Right forelimb (tissue), 1 donor: ENCODE data around the gene SH3BP5.

Source experiments
- DNase-seq: peaks from one replicate; pipeline ENCODE4 v3.0.0-alpha.2; 2018

SH3BP5 gene

DNA sequence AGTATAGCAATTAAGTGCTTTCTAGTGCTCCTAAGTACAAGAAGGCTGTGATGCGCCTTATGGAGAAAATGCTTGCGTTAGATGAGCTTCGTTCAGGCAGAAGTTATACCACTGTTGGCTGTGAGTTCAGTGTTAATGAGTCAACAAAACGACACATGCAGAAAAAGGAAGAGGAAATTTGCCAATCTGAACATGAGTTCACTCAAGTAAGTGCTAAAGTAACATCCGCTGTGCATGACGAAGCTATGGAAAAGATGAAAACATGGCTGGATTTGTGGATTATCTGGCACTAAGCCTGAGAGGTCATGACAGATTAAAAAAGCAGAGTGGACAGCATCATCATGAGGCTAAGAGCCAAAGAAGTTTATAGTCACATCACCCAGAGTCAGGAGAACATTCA is 36.9 kb downstream of the SH3BP5 start:
- DNase-seq = no peak

DNA sequence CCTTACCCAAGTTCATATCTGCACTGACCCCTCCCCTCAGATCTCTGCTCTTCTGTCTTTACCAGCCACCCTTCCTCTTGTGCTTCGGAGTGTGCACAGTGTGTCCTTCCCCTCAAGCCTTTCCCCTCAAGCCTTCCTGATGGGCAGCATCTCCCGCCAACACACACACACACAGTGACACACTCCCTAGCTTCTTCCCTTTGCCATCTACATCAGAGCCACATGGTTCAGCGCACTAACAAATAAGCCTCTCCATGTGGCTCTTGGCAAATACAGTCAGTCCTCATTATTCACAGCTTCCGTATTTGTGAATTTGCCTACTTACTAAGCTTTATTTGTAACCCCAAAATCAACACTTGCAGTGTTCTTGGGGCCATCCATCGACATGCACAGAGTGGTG is 37.5 kb downstream of the SH3BP5 start:
- DNase-seq = no peak

DNA sequence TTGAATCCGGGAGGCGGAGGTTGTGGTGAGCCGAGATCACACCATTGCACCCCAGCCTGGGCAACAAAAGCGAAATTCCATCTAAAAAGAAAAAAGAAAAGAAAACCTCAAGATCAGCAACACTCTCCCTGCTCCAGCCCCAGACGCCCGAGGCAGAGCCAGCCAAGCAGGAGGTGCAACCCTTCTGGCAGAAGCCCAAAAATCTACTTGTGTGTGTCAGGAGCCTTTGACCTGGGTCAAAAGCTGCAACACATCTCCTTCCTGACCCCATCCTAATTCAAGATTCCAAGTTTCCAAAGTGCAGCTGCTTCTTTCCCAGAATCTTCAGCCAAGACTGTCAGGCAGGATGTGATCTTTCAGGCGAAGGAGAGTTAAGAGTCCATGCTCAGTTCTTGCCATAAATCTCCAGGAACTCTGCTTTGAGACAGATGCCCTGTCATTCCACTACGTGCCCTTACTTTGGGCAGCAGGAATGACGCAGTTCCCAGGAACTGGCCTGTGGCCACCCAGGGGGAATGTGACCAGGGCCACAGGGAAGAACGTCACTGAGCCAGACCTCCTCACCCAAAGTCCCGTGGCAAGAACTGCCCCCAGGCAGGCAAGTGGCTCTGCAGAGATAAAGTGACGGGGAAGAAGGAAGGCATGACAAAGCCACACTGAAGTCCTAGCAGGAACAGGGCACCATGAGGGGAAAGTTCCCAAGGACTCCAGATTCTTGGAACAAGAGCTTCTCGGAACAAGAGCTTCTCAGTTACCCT is 39.4 kb downstream of the SH3BP5 start:
- DNase-seq = no peak

GRCh38 chr3:15291589-15292541 is 40.5 kb downstream of the SH3BP5 start:
- no peak for DNase-seq

GRCh38 chr3:15290736-15291135 is 41.6 kb downstream of the SH3BP5 start:
- DNase-seq = no peak

- DNase-seq = no peak
These were observed 42.7 kb downstream of the SH3BP5 start for GRCh38 chr3:15289661-15290060.

DNA sequence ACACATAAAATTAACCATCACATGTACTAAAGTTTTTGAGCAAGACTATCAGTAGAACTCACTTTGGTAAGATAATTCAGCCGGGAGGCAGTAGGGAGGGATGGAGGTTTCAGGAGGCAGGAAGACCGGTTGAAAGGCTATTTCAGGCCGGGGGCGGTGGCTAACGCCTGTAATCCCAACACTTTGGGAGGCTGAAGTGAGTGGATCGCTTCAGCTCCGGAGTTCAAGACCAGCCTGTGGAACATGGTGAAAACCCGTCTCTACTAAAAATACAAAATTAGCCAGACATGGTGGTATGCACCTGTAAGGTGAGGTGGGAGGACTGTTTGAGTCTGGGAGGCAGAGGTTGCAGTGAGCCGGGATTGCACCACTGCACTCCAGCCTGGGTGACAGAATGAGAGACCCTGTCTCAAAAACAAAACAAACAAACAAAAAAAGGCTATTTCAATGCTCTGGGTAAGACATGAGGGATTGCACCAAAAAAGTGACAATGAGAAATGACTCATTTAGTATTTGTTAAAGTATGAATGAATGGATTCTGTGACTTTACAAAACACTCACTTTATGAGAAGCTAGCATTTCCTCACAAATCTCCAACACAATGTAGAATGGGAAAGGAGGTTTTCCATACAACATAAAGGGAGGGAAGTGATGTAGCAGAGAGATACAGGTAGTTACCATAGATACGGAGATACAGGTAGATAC is 43.9 kb downstream of the SH3BP5 start:
- DNase-seq = no peak

GRCh38 chr3:15287565-15288330 is 44.6 kb downstream of the SH3BP5 start:
- DNase-seq = no peak

DNA sequence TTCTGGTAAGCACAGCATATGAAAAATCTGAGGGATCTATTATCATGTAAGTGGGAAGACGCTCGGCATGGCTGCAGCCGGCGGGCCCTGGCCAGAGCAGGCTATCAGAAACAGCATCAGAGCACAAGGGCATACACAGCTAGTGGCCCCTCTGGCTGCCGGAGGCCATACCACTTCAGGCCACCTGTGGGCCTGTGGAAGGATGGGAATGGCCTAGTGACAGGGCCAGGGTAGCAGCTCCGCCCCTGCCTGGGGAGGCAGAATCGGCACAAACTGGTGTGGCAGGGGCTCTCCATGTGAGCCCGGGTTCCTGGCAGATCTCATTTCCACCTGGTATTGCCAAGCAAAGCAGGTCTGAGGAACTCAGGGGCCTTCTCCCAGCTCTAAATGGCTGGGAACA is 46.4 kb downstream of the SH3BP5 start:
- DNase-seq = no peak

DNA sequence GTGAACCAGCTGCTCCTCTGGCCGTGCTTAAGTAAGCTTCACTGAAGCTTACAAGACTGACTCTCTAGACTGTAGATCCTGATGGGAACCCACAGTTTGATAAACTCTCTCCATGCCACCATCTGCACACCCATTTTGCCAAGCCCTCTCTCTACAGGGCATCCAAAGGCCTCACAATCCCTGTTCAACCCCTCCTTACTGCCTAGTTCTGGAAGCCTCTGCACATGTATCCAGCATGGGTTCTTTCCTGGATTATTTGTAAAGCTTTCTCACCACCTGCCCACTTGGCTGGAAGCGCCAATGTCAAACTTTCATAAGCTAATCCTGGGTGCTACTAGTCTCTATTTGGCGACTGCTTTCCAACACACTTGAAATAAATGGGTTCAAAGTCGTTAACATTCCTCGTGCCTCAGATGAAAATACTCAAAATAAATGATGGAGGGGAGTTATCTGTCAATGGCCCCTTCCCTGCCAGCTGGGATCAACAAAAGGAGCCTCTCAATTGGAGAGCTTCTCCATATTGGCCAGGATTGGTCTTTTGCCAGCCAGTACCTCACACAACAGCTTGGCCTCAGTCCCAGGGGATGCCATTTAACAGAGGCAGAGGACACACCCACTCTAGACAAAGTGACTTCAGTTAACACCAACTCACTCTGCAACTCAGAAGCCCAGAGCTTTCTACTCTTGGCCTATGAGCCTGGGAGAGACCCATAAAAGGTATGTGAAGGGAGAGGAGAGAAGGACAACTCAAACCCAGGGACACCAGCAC is 48.1 kb downstream of the SH3BP5 start:
- no peak for DNase-seq

DNA sequence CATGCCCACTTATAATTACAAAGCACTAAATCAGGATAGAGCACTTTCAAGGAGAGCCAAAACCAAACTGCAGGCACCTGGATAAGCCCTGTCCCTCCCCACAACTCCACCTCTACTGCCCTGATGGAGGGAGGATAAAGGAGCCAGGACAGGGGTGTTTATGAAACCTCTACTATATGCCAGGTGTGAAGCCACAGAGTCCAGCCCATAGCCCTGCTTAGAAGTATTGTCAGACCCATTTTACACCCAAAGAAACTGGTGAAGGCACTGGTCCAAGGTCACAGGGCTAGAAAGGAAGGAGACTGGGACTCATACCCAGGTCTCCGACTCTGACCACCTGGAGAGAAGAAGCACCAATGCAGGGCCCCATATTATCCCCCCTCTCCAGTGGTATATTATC is 48.7 kb downstream of the SH3BP5 start:
- DNase-seq = no peak

GRCh38 chr3:15281817-15282216 is 50.6 kb downstream of the SH3BP5 start:
- DNase-seq = no peak

GRCh38 chr3:15280853-15281532 is 51.4 kb downstream of the SH3BP5 start:
- DNase-seq = no peak

GRCh38 chr3:15279671-15280402 is 52.5 kb downstream of the SH3BP5 start:
- no peak for DNase-seq

GRCh38 chr3:15279205-15279604 is 53.2 kb downstream of the SH3BP5 start:
- no peak for DNase-seq

GRCh38 chr3:15277861-15278500 is 54.4 kb downstream of the SH3BP5 start:
- no peak for DNase-seq

DNA sequence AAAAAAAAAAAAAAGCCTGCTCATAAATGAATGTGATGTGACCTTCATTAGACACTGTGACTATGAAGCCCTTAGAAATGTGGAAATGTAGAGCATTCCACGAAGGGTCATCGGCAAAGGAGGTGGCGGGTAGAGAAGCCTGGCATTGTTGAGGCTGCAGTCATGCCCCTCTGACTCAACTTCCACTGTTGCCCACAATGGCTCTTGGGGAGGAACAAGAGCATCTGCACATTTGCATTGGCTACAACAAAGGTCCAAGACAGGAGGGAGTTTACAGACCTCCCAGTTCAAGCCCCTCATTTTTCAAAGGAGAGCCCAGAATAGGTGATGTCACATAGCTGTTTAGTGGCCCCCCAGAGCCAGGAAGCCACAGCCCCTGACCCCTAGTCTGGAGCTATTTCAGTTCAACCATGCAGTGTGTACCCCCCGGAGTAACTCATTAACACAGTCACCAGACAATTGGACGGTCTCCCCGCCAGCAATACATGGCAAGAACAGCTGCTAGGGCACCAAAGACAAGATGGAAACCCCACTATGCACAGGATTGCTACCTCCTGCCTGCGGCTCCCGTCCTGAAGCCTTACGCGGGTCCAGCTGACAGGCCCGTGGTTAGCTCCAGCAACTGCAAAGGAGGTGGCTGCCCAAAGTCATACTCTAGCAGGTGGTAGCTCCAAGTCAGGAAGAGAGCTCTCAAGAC is 56.2 kb downstream of the SH3BP5 start:
- no peak for DNase-seq

- no peak for DNase-seq
These were observed 59.2 kb downstream of the SH3BP5 start for GRCh38 chr3:15273227-15273626.
